ENCODE data around the gene SCO1.
"Not testable (repeated sequence)": the region's sequence is repeated elsewhere in the genome, so short reads cannot be mapped to it uniquely, and the experiment has no call there.

The SCO1 gene
- total RNA-seq: 20.6 to 36.6 (median 29.0) reads per million in 4 donors

GRCh38 chr17:10697092-10698081 lies at the start of gene SCO1, which contains the start of gene ADPRM:
Gene SCO1 (minus strand): TSS chr17:10697533. CDS start chr17:10697507, 26 bp downstream.
Gene ADPRM (plus strand): TSS chr17:10697594. CDS start chr17:10704927, 7,333 bp downstream.
- DNase-seq: peak; percentile 81 to 92 (median 85)

GRCh38 chr17:10745231-10745630 lies 47.9 kb upstream of the SCO1 start:
- DNase-seq: no peak

GRCh38 chr17:10744501-10745000 lies 47.2 kb upstream of the SCO1 start:
- DNase-seq: peak in 2 of 5 donors; percentile 8 to 22

GRCh38 chr17:10743316-10744009 lies 46.1 kb upstream of the SCO1 start:
- DNase-seq: no peak

GRCh38 chr17:10742431-10742830 lies 45.1 kb upstream of the SCO1 start:
- DNase-seq: no peak

DNA sequence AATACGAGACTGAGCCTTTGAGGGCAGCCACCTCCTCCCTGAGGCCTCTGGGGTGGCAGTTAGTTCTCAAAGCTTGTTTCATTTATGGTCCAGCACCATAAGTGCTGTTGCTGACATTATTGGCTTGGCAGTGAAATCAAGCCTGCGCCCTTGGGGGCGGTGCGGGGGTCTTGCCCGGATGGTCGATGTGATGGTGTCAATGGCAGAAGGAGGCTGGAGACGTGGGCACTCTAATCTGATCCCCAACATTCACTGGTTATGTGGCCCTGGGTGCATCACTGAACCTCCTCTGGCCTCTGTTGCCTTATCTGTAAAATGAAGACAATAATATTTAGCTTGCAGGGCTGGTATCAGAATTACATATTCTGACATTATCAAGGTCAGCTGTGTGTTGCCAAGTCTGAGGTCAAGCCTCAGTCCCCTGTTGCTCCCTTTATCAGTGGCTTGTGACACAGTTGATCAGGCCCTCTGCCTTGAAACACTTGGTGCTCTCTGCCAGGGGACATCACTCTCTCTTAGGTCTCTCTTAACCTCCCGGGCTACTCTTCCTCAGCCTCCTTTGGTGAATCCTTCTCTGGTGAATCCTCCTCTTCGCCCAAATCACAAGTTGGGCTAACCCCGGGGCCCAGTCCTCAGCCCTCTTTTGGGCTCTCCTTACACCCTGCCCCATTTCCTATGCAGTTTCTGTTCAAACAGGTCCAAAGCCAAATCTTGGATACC lies 44.2 kb upstream of the SCO1 start:
- DNase-seq: no peak

GRCh38 chr17:10739386-10739785 lies 42.1 kb upstream of the SCO1 start:
- DNase-seq: no peak

GRCh38 chr17:10738521-10739258 lies 41.4 kb upstream of the SCO1 start:
- DNase-seq: no peak

GRCh38 chr17:10737736-10738135 lies 40.4 kb upstream of the SCO1 start:
- DNase-seq: no peak

- peak in 1 of 5 donors; percentile 12 for DNase-seq
Observed at GRCh38 chr17:10737168-10737622, 39.9 kb upstream of the SCO1 start.

DNA sequence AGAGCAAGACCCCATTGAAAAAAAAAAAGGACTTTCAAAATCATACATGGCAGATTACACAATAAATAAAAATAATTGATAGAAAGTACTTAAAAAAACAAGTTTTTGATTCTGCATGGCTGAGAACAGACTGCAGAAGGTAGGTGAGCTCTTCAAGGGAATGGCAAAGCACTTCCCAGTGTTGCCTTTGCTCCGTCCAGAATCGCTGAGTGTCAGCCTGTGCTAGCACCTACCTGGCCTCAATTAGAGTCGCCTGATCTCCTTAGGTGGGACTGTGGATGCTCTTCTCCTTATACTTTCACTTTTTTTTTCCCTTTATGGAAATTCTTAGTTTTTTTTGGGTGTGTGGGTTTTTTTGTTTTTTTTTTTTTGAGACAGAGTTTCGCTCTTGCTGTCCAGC lies 38.5 kb upstream of the SCO1 start:
- DNase-seq: no peak

GRCh38 chr17:10735251-10735650 lies 37.9 kb upstream of the SCO1 start:
- no peak for DNase-seq

GRCh38 chr17:10733666-10734065 lies 36.3 kb upstream of the SCO1 start:
- no peak for DNase-seq

DNA sequence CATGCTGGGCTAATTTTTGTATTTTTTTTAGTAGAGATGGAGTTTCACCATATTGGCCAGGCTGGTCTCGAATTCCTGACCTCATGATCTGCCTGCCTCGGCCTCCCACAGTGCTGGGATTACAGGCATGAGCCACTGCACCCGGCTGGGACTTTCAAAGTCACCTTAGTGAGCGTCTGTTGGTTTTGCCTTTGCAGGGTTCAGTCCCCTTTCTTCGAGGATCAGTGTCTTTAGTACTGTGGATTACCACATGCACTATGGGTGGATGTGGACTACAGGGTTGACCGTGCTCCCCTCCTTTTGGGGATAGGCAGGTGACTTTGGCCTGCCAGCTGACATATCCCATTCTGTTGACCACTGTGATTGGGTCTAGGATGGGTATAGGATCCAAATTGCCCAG lies 34.8 kb upstream of the SCO1 start:
- not testable (repeated sequence) for DNase-seq

- no peak for DNase-seq
Observed at GRCh38 chr17:10731408-10731879, 34.1 kb upstream of the SCO1 start.

- not testable (repeated sequence) for DNase-seq
Observed at GRCh38 chr17:10730247-10730646, 32.9 kb upstream of the SCO1 start.

DNA sequence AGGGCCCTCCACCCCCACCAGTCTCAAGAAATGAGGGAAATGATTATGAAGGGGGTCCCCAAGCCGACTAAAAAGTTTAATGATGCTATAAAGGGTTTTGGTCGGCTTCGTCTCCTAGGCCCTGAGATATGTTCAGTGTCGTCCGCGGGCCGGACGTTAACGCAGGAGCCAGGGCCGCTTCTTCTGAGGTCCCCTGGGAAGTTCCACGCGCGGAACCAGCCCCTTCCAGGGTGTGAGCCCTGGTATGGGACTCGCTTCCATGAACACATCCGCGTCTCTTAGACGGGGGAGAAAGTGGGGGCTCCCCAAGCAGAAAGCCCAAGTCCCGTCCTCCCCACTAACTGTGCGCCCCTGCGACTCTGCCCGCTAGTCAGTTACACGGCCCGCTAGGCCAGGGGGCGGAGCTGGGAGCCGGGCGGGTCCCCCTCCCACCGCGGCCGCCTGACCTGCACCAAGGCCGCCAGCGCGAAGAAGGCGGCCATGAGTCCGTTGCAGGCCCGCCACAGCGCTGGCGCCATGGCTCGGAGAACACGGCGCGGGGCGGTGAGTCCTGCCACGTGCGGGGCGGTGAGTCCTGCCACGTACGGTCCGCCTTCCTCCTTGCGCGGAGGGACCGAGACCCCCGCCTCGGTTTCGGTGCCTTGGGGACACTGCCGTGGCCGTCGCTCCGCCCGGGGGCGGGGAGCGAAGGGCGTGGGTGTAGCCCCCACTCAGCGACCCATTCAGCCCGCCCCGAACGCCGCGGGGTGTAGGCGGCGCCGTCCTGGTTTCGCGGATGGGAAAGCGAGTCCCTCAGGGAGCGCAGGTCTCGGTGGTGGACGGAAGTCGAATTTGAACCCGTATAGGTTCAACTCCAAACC lies 32.2 kb upstream of the SCO1 start, which contains the start of gene TMEM220:
TMEM220 (minus strand) TSS at position 690 of the 860 bp plus-strand sequence; CDS start at position 518, 172 bp downstream.
- DNase-seq: peak in 3 of 5 donors; percentile 6 to 33 (median 12)

- no peak for DNase-seq
Observed at GRCh38 chr17:10728331-10728892, 31.1 kb upstream of the SCO1 start.

- peak in 1 of 5 donors; percentile 7 for DNase-seq
Observed at GRCh38 chr17:10727192-10727591, 29.9 kb upstream of the SCO1 start.

GRCh38 chr17:10726196-10726595 lies 28.9 kb upstream of the SCO1 start:
- no peak for DNase-seq
